Mesothelial cell of epicardium (in vitro differentiated cells): ENCODE measurements around the gene SDF4. TPM values are rescaled to one million over a fixed set of nuclear protein-coding genes. Genes with fewer than 3 reads are reported as not detected.

Experiments
- DNase-seq, 2 experiments: peaks; one replicate each; pipeline ENCODE4 v3.0.0; 2021; ENCODE audit warnings: low spot score in 2 of 2; ENCODE audit not compliant: unreplicated experiment in 2 of 2
- H3K27ac Mint-ChIP-seq: 2 replicates; pipeline ENCODE4 v1.8.0; 2021; ENCODE audit warnings: mixed read lengths
- H3K27me3 Mint-ChIP-seq: 2 replicates; pipeline ENCODE4 v1.8.0; 2021; ENCODE audit warnings: low read depth, mixed read lengths
- H3K36me3 Mint-ChIP-seq: 2 replicates; pipeline ENCODE4 v1.8.0; 2021; ENCODE audit warnings: mixed read lengths
- H3K4me1 Mint-ChIP-seq: 2 replicates; pipeline ENCODE4 v1.8.0; 2021; ENCODE audit warnings: mixed read lengths
- H3K4me3 Mint-ChIP-seq: 2 replicates; pipeline ENCODE4 v1.8.0; 2021; ENCODE audit warnings: mild to moderate bottlenecking, moderate library complexity, mixed read lengths
- H3K9me3 Mint-ChIP-seq: 2 replicates; pipeline ENCODE4 v1.8.0; 2021; ENCODE audit warnings: mixed read lengths
- total RNA-seq: library from RNA; stranded (reverse); gene quantifications from 3 replicates; pipeline ENCODE4 v1.2.1, GENCODE V29; 2021
- TF ChIP-seq, protein P1 (sequence below): fragments of 200-600 bp; sonication (generic); IDR thresholded peaks from one replicate; pipeline ENCODE4 v1.5.0; 2021; ENCODE audit warnings: antibody characterized with exemption; ENCODE audit not compliant: unreplicated experiment

Gene SDF4
- total RNA-seq, 1 donor from 2014 or later: 108 TPM

DNA sequence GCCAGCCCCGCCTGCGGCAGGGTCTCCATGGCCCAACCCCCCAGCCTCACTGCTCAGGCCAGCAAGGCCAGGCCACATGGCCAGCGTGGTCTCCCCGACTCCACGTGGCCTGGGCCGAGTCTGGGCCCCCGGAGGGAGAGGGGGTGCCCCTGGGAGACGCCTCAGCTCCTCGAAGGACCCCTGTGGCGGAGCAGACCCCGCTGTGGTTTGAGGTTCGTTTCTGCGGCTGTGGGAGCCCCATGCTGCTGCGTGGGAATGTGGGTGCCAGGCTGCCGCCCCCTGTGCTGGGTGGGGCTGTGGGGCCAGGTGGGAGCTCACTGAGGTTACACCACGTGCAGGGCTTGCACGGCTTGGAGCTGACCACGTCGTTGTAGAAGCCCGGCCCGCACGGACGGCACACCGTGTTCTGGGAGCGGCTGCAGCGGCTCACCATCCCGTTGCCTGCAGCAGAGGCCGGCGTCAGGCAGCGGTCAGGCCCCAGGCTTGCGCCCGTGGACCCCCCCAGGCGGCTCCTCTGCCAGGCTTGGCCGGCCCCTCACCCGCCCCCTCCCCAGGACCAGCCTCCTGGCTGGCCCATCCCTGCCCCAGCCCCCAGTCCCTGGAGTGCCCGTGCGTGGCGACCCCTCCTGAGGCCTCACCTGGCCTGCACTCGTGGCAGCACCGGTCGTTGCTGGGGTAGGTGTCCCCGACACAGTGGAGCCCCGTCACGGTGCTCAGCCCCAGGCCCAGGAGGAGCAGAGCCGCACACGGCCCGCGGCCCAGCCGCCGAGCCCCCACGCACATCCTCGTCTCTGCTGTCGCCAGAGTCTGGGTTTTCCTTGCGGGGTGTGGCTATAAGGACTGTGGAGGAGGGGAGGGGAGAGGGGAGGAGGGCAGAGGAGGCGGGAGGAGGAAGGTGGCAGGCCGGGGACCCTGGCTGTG, 18.2 kb downstream of the SDF4 start, which contains the start of gene TNFRSF4:
Gene TNFRSF4, minus strand, starts transcription at position 809 of the 921 bp plus-strand sequence. Its CDS starts 26 bp downstream, at position 783.
- Mint-ChIP-seq H3K27ac (peak within 1 kb of the TSS; percentile 21), H3K9me3 (no peaks in the 10 kb centered on the region), H3K36me3 (peaks cover 10% of the 10 kb centered on the region), H3K4me1 (no peaks in the 10 kb centered on the region), H3K4me3 (no peak within 1 kb of the TSS), H3K27me3 (peaks cover 1% of the 10 kb centered on the region)
- TF ChIP-seq, protein P1, sequence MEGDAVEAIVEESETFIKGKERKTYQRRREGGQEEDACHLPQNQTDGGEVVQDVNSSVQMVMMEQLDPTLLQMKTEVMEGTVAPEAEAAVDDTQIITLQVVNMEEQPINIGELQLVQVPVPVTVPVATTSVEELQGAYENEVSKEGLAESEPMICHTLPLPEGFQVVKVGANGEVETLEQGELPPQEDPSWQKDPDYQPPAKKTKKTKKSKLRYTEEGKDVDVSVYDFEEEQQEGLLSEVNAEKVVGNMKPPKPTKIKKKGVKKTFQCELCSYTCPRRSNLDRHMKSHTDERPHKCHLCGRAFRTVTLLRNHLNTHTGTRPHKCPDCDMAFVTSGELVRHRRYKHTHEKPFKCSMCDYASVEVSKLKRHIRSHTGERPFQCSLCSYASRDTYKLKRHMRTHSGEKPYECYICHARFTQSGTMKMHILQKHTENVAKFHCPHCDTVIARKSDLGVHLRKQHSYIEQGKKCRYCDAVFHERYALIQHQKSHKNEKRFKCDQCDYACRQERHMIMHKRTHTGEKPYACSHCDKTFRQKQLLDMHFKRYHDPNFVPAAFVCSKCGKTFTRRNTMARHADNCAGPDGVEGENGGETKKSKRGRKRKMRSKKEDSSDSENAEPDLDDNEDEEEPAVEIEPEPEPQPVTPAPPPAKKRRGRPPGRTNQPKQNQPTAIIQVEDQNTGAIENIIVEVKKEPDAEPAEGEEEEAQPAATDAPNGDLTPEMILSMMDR: no peak
- DNase-seq: no peak

GRCh38 chr1:1212780-1213344, 18.9 kb downstream of the SDF4 start:
- DNase-seq: no peak
- peaks cover 7% of the 10 kb centered on the region for H3K36me3 Mint-ChIP-seq

DNA sequence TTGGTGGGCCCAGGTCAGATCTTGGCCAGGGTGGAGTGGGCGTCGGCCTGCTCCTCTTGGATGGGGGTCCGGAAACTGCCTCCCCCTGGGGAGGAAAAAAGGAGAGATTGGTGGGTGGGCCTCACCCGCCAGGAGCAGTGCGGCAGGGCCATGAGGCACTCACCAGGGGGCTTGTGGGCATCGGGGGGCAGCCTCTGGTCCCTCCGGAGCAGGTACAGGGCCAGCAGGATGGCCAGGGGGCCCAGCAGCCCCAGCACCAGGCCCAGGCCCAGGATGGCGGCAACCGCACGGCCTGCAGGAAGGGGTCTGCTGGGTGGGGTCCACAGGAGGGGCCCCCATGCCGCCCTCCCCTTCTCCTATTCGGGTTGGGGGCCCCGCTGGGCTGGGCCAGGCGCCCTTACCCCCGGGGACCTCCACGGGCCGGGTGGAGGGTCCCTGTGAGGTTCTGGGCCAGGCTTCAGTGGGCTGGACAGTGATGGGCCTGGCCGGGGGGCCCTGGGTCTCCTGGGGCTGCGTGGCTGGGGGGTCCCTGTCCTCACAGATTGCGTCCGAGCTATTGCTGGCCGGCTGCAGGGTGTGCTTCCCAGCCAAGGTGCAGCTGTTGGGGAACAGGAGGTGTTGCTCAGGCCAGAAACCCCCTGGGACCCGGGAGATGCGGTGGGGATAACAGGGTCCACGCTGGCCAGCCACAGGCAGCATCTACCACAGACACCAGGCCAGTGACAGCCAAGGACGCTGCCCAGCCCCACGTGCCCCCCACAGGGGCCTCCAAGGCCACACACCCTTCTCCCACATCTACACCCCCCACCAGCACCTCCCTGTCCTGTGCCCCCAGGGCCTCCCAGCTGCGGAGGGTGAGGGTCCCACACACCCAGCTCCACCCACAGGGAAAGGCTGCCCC, 20.0 kb downstream of the SDF4 start:
- DNase-seq: no peak
- Mint-ChIP-seq H3K27ac (no peak overlapping the region), H3K27me3 (peaks cover 15% of the 10 kb centered on the region)

More at GRCh38 chr1:1212780-1213344, 18.9 kb downstream of the SDF4 start:
- no peak overlapping the region for H3K27ac Mint-ChIP-seq
- peaks cover 2% of the 10 kb centered on the region for H3K4me1 Mint-ChIP-seq
- peaks cover 5% of the 10 kb centered on the region for H3K27me3 Mint-ChIP-seq
- H3K9me3 Mint-ChIP-seq: no peaks in the 10 kb centered on the region
- H3K4me3 Mint-ChIP-seq: no peak overlapping the region
- TF ChIP-seq, protein P1: no peak

DNA sequence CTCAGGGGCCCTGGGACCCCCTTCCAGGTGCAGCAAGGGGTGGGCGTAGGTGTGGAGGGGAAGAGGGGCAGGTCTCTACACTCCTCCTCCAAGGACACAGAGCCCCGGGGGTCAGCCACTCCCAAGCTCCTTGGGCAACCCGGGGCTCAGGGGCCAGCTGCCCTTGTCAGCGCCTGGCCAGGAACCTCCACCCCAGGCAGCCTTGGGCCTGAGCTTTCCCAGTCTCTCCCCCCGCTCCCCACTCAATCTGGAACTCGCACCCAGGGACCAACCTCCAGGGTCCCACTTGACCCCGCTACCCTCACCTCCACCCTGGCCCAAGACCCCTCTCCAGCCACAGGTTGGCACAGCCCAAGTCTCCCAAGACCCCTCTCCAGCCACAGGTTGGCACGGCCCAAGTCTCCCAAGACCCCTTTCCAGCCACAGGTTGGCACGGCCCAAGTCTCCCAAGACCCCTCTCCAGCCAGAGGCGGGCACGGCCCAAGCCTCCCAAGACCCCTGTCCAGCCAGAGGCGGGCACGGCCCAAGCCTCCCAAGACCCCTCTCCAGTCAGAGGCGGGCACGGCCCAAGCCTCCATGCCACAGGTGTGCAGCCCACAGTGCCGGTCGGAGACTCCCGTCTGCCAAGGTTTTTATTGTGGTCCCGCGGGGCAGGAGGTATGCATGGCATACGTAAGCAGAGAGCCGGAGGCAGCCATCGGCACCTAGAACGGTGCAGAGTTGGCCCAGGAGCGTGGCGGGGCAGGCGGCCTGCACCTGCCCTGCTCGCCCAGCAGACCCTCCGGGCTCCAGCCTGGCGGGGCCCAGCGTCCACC, 20.9 kb downstream of the SDF4 start:
- no peak overlapping the region for H3K4me3 Mint-ChIP-seq
- peaks cover 20% of the 10 kb centered on the region for H3K27me3 Mint-ChIP-seq

More for the DNA sequence above, 20.0 kb downstream of the SDF4 start:
- TF ChIP-seq, protein P1: no peak
- H3K36me3 Mint-ChIP-seq: peaks cover 5% of the 10 kb centered on the region
- H3K4me3 Mint-ChIP-seq: no peak overlapping the region
- H3K9me3 Mint-ChIP-seq: no peaks in the 10 kb centered on the region
- peaks cover 2% of the 10 kb centered on the region for H3K4me1 Mint-ChIP-seq

More for the DNA sequence above, 20.9 kb downstream of the SDF4 start:
- DNase-seq: peak in 1 of 2 experiments; percentile 17
- H3K27ac Mint-ChIP-seq: no peak overlapping the region
- no peaks in the 10 kb centered on the region for H3K9me3 Mint-ChIP-seq
- TF ChIP-seq, protein P1: no peak
- H3K36me3 Mint-ChIP-seq: no peaks in the 10 kb centered on the region
- peaks cover 2% of the 10 kb centered on the region for H3K4me1 Mint-ChIP-seq
